HFFc6 (cell line): Measurements from ENCODE around the gene LSAMP. TPM values are rescaled to one million over a fixed set of nuclear protein-coding genes. Genes with fewer than 3 reads are reported as not detected.

Source experiments
- DNase-seq: peaks from one replicate; pipeline ENCODE4 v3.0.0-alpha.2; 2018
- H3K27ac Mint-ChIP-seq: 2 replicates; pipeline ENCODE4 v1.8.0; 2020; ENCODE audit warnings: mild to moderate bottlenecking, mixed read lengths
- H3K27me3 Mint-ChIP-seq: 2 replicates; pipeline ENCODE4 v1.8.0; 2021; ENCODE audit warnings: mild to moderate bottlenecking, moderate library complexity, mixed read lengths; ENCODE audit not compliant: insufficient read depth
- H3K36me3 Mint-ChIP-seq: 2 replicates; pipeline ENCODE4 v1.8.0; 2021; ENCODE audit warnings: low read depth, mixed read lengths
- H3K4me1 Mint-ChIP-seq: 2 replicates; pipeline ENCODE4 v1.8.0; 2020; ENCODE audit warnings: low read depth, mixed read lengths
- H3K4me3 Mint-ChIP-seq: 2 replicates; pipeline ENCODE4 v1.8.0; 2020; ENCODE audit warnings: mild to moderate bottlenecking, moderate library complexity, mixed read lengths
- H3K9me3 Mint-ChIP-seq: 2 replicates; pipeline ENCODE4 v1.8.0; 2020; ENCODE audit warnings: mild to moderate bottlenecking, mixed read lengths
- CTCF ChIP-seq: fragments of 200-600 bp; sonication (generic); IDR thresholded peaks from 2 replicates; pipeline ENCODE4 v1.5.0; 2021; ENCODE audit warnings: antibody characterized with exemption, mild to moderate bottlenecking
- total RNA-seq, 6 experiments: library from RNA; stranded (reverse); fragmentation: NEBNext Ultra II Directional; extraction: Animal tissue kit (Norgen Biotek cat#: 25700); gene quantifications; 2 replicates in 1 of 6; 3 replicates in 5 of 6; pipeline ENCODE4 v1.2.3, GENCODE V29; 2021

LSAMP gene
- total RNA-seq, 6 experiments from 2014 or later, result not detected

GRCh38 chr3:116302087-116302747 lies 143.1 kb downstream of the LSAMP start:
- no peak for DNase-seq
- no peaks in the 10 kb centered on the region for H3K4me1 Mint-ChIP-seq
- no peak for TF ChIP-seq CTCF
- no peaks in the 10 kb centered on the region for H3K27me3 Mint-ChIP-seq
- H3K36me3 Mint-ChIP-seq, result no peaks in the 10 kb centered on the region
- H3K9me3 Mint-ChIP-seq, result peaks cover 29% of the 10 kb centered on the region
- H3K4me3 Mint-ChIP-seq, result no peak overlapping the region
- H3K27ac Mint-ChIP-seq, result no peak overlapping the region

GRCh38 chr3:116301422-116301821 lies 143.9 kb downstream of the LSAMP start:
- Mint-ChIP-seq H3K9me3 (peaks cover 32% of the 10 kb centered on the region), H3K27me3 (no peaks in the 10 kb centered on the region), H3K27ac (no peak overlapping the region), H3K4me1 (no peaks in the 10 kb centered on the region), H3K4me3 (no peak overlapping the region), H3K36me3 (no peaks in the 10 kb centered on the region)
- no peak for DNase-seq
- TF ChIP-seq CTCF, result no peak

GRCh38 chr3:116300226-116300625 lies 145.1 kb downstream of the LSAMP start:
- H3K27me3 Mint-ChIP-seq, result no peaks in the 10 kb centered on the region
- no peak overlapping the region for H3K4me3 Mint-ChIP-seq
- peaks cover 36% of the 10 kb centered on the region for H3K9me3 Mint-ChIP-seq
- H3K36me3 Mint-ChIP-seq, result no peaks in the 10 kb centered on the region
- no peak overlapping the region for H3K27ac Mint-ChIP-seq
- TF ChIP-seq CTCF, result no peak
- no peak for DNase-seq
- H3K4me1 Mint-ChIP-seq, result no peaks in the 10 kb centered on the region

GRCh38 chr3:116299646-116300081 lies 145.6 kb downstream of the LSAMP start:
- no peak overlapping the region for H3K27ac Mint-ChIP-seq
- H3K4me3 Mint-ChIP-seq, result no peak overlapping the region
- no peak for DNase-seq
- H3K4me1 Mint-ChIP-seq, result no peaks in the 10 kb centered on the region
- TF ChIP-seq CTCF, result no peak
- no peaks in the 10 kb centered on the region for H3K27me3 Mint-ChIP-seq
- H3K36me3 Mint-ChIP-seq, result no peaks in the 10 kb centered on the region
- peaks cover 34% of the 10 kb centered on the region for H3K9me3 Mint-ChIP-seq

GRCh38 chr3:116298151-116298550 lies 147.1 kb downstream of the LSAMP start:
- Mint-ChIP-seq H3K4me1 (no peaks in the 10 kb centered on the region), H3K36me3 (no peaks in the 10 kb centered on the region), H3K27me3 (no peaks in the 10 kb centered on the region), H3K4me3 (no peak overlapping the region), H3K27ac (no peak overlapping the region), H3K9me3 (peaks cover 27% of the 10 kb centered on the region)
- no peak for TF ChIP-seq CTCF
- no peak for DNase-seq
